GM19463 (cell line): Measurements from ENCODE around the gene PC.

Experiments
- ATAC-seq: cut with Tn5 transposase; IDR thresholded peaks from one replicate; pipeline ENCODE4 v1.9.1; 2021; ENCODE audit warnings: mild to moderate bottlenecking, moderate library complexity; ENCODE audit not compliant: unreplicated experiment

The PC gene

GRCh38 chr11:66870131-66870530, 88.1 kb downstream of the PC start:
- no peak for ATAC-seq

GRCh38 chr11:66869567-66869870, 88.7 kb downstream of the PC start:
- no peak for ATAC-seq

GRCh38 chr11:66868726-66869566, 89.2 kb downstream of the PC start:
- peak; percentile 92 for ATAC-seq

GRCh38 chr11:66868082-66868725, 90.0 kb downstream of the PC start:
- ATAC-seq, result no peak

GRCh38 chr11:66867425-66868040, 90.7 kb downstream of the PC start:
- no peak for ATAC-seq

GRCh38 chr11:66866511-66866986, 91.6 kb downstream of the PC start:
- no peak for ATAC-seq

- ATAC-seq, result no peak
Observed at GRCh38 chr11:66866007-66866406, 92.2 kb downstream of the PC start.

- no peak for ATAC-seq
Observed at GRCh38 chr11:66864924-66865697, 93.1 kb downstream of the PC start.

- no peak for ATAC-seq
Observed at GRCh38 chr11:66864172-66864901, 93.8 kb downstream of the PC start.

GRCh38 chr11:66863428-66864125, 94.6 kb downstream of the PC start:
- no peak for ATAC-seq

- ATAC-seq, result no peak
Observed at GRCh38 chr11:66862559-66863037, 95.6 kb downstream of the PC start.

GRCh38 chr11:66861774-66862558, 96.2 kb downstream of the PC start:
- ATAC-seq, result no peak

GRCh38 chr11:66861038-66861773, 97.0 kb downstream of the PC start:
- ATAC-seq, result no peak

GRCh38 chr11:66860449-66860831, 97.7 kb downstream of the PC start:
- ATAC-seq, result no peak

- no peak for ATAC-seq
Observed at GRCh38 chr11:66859686-66860448, 98.3 kb downstream of the PC start.

GRCh38 chr11:66858939-66859685, 99.1 kb downstream of the PC start:
- no peak for ATAC-seq
